Fibroblast of lung (primary cell): ENCODE data around the gene ZNF354C. TPM values are rescaled to one million over a fixed set of nuclear protein-coding genes. Genes with fewer than 3 reads are reported as not detected.

Source experiments
- DNase-seq, 2 donors: peaks; one replicate each; pipeline versions ENCODE4 v3.0.0 to v3.0.0-alpha.2; 2010; ENCODE audit warnings: low read depth in 2 of 2
- H2AFZ ChIP-seq: 2 replicates; pipeline ENCODE4 v1.5.1; 2012; ENCODE audit warnings: low read length, control low read depth, inconsistent platforms
- H3K27ac ChIP-seq: 2 replicates; pipeline ENCODE4 v1.5.1; 2011; ENCODE audit warnings: low read length, control low read depth; ENCODE audit not compliant: insufficient read depth
- H3K27me3 ChIP-seq: 2 replicates; pipeline ENCODE4 v1.5.1; 2011; ENCODE audit warnings: mild to moderate bottlenecking, low read length; ENCODE audit not compliant: control insufficient read depth, insufficient read depth
- H3K36me3 ChIP-seq: 2 replicates; pipeline ENCODE4 v1.5.1; 2011; ENCODE audit warnings: low read length; ENCODE audit not compliant: control insufficient read depth, insufficient read depth
- H3K4me1 ChIP-seq: 2 replicates; pipeline ENCODE4 v1.5.1; 2011; ENCODE audit warnings: low read length; ENCODE audit not compliant: control insufficient read depth, insufficient read depth; ENCODE audit errors: extremely low read depth
- H3K4me2 ChIP-seq: 2 replicates; pipeline ENCODE4 v1.5.1; 2011; ENCODE audit warnings: low read length, control low read depth; ENCODE audit not compliant: insufficient read depth; ENCODE audit errors: extremely low read depth
- H3K4me3 ChIP-seq, 4 experiments: fragments of 200-600 bp in 1 of 4; sonication (generic) in 1 of 4; replicated peaks in 1 of 4; 2 replicates each; pipeline ENCODE4 v1.5.1; 2011 to 2016; ENCODE audit warnings: low read length in 4 of 4, low read depth in 3 of 4, mild to moderate bottlenecking in 3 of 4, control low read depth in 2 of 4, inconsistent platforms in 1 of 4, mixed read lengths in 1 of 4; ENCODE audit not compliant: insufficient read depth in 1 of 4; ENCODE audit errors: control extremely low read depth in 1 of 4
- H3K79me2 ChIP-seq: 2 replicates; pipeline ENCODE4 v1.5.1; 2012; ENCODE audit warnings: mild to moderate bottlenecking, low read length, inconsistent platforms; ENCODE audit not compliant: control insufficient read depth, insufficient read depth
- H3K9ac ChIP-seq: 2 replicates; pipeline ENCODE4 v1.5.1; 2011; ENCODE audit warnings: mild to moderate bottlenecking, low read length, control low read depth; ENCODE audit not compliant: insufficient read depth
- H3K9me3 ChIP-seq: 2 replicates; pipeline ENCODE4 v1.5.1; 2012; ENCODE audit warnings: low read depth, low read length; ENCODE audit not compliant: control insufficient read depth, insufficient read depth
- H4K20me1 ChIP-seq: 2 replicates; pipeline ENCODE4 v1.5.1; 2011; ENCODE audit warnings: low read length; ENCODE audit not compliant: control insufficient read depth, insufficient read depth; ENCODE audit errors: extremely low read depth
- EZH2 ChIP-seq: IDR thresholded peaks from 2 replicates; pipeline ENCODE4 v1.5.1; 2012; ENCODE audit warnings: low read length, control low read depth, mild to moderate bottlenecking; ENCODE audit errors: missing control alignments
- polyA plus RNA-seq, 2 donors: library from polyadenylated mRNA; depleted of rRNA in 1 of 2; stranded (reverse) in 1 of 2; unstranded in 1 of 2; fragments of >200 nt; gene quantifications; 2 replicates each; pipeline ENCODE4 v1.2.1, GENCODE V29; 2011 to 2012; ENCODE audit warnings: missing spikeins in 1 of 2
- total RNA-seq: library from RNA; depleted of rRNA; stranded (reverse); fragments of >200 nt; gene quantifications from 2 replicates; pipeline ENCODE4 v1.2.1, GENCODE V29; 2014
- TF ChIP-seq, protein P1 (sequence below), 2 donors: IDR thresholded peaks in 1 of 2; conservative IDR thresholded peaks in 1 of 2; 1 replicate in 1 of 2; 2 replicates in 1 of 2; pipeline ENCODE4 v1.5.1; 2011 to 2012; ENCODE audit warnings: low read length in 2 of 2, control low read depth in 1 of 2, inconsistent platforms in 1 of 2, low read depth in 1 of 2, mild to moderate bottlenecking in 1 of 2

ZNF354C gene
- total and polyA plus RNA-seq, 2 donors (not counting 1 experiment from before 2014, with no cell fraction given): 4.4 to 12.4 TPM

- TF ChIP-seq, protein P1, sequence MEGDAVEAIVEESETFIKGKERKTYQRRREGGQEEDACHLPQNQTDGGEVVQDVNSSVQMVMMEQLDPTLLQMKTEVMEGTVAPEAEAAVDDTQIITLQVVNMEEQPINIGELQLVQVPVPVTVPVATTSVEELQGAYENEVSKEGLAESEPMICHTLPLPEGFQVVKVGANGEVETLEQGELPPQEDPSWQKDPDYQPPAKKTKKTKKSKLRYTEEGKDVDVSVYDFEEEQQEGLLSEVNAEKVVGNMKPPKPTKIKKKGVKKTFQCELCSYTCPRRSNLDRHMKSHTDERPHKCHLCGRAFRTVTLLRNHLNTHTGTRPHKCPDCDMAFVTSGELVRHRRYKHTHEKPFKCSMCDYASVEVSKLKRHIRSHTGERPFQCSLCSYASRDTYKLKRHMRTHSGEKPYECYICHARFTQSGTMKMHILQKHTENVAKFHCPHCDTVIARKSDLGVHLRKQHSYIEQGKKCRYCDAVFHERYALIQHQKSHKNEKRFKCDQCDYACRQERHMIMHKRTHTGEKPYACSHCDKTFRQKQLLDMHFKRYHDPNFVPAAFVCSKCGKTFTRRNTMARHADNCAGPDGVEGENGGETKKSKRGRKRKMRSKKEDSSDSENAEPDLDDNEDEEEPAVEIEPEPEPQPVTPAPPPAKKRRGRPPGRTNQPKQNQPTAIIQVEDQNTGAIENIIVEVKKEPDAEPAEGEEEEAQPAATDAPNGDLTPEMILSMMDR (conservative IDR thresholded peaks at IDR 0.05 in 1 of 2, IDR thresholded peaks at IDR 0.05 in 1 of 2; ENCODE audit: low read depth in 1 of 2, low read length in 2 of 2): no peak
- no peak for TF ChIP-seq EZH2
- no peaks in the 10 kb centered on the region for H3K79me2 ChIP-seq
- no peak overlapping the region for H3K4me2 ChIP-seq
- no peak for DNase-seq
- no peaks in the 10 kb centered on the region for H3K9me3 ChIP-seq
- H3K4me1 ChIP-seq: no peaks in the 10 kb centered on the region
- no peaks in the 10 kb centered on the region for H3K27me3 ChIP-seq
- no peak overlapping the region for H3K27ac ChIP-seq
- H3K9ac ChIP-seq: no peak overlapping the region
- no peaks in the 10 kb centered on the region for H4K20me1 ChIP-seq
- no peak overlapping the region for H3K4me3 ChIP-seq
- H3K36me3 ChIP-seq: no peaks in the 10 kb centered on the region
- H2AFZ ChIP-seq: no peak overlapping the region
Measured at GRCh38 chr5:179115845-179116524, 55.8 kb downstream of the ZNF354C start.

- TF ChIP-seq EZH2: no peak
- TF ChIP-seq, protein P1 (conservative IDR thresholded peaks at IDR 0.05 in 1 of 2, IDR thresholded peaks at IDR 0.05 in 1 of 2; ENCODE audit: low read depth in 1 of 2, low read length in 2 of 2): no peak
Measured at GRCh38 chr5:179118338-179118737, 58.2 kb downstream of the ZNF354C start.

DNA sequence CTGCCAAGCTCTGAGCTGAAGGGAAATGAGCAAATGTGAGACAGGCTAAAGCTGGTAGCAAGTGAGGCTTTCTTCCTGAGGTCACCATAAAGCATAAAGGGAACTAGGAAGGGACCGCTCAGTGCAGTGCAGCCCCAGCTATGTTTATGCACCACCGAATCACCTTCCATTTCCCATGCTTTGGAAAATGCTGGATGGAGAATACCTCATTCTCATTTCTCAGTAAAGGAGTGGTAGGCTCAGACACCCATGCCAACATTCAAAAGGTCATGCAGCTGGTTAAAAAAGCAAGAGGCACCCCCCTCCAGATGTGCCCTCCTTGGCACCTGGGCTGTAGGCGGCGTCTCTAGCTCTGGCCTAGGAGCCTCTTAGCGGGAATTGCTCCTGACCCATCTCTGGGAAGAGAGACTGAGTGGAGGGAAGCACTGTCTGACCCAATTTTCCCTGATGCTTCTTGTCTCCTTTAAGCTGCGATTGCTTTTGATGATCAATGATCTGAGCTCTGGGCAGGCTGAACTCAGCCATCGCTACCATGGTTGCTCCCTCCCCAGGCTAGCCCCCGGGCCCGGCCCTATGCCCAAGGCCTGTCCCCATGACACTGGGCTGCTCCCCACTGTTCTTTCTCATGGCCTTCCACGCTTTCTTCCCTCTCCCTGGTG, 58.7 kb downstream of the ZNF354C start:
- no peak overlapping the region for H3K27ac ChIP-seq
- H3K4me2 ChIP-seq: no peak overlapping the region
- DNase-seq: no peak
- H3K79me2 ChIP-seq: no peaks in the 10 kb centered on the region
- H3K9ac ChIP-seq: no peak overlapping the region
- no peak overlapping the region for H2AFZ ChIP-seq
- H3K4me3 ChIP-seq: no peak overlapping the region
- TF ChIP-seq EZH2: no peak
- TF ChIP-seq, protein P1 (conservative IDR thresholded peaks at IDR 0.05 in 1 of 2, IDR thresholded peaks at IDR 0.05 in 1 of 2; ENCODE audit: low read depth in 1 of 2, low read length in 2 of 2): no peak
- no peaks in the 10 kb centered on the region for H3K36me3 ChIP-seq
- no peaks in the 10 kb centered on the region for H3K9me3 ChIP-seq
- no peaks in the 10 kb centered on the region for H4K20me1 ChIP-seq
- no peaks in the 10 kb centered on the region for H3K27me3 ChIP-seq
- H3K4me1 ChIP-seq: no peaks in the 10 kb centered on the region

More at GRCh38 chr5:179118338-179118737, 58.2 kb downstream of the ZNF354C start:
- H3K4me2 ChIP-seq: no peak overlapping the region
- no peaks in the 10 kb centered on the region for H3K36me3 ChIP-seq
- H3K79me2 ChIP-seq: no peaks in the 10 kb centered on the region
- no peaks in the 10 kb centered on the region for H3K4me1 ChIP-seq
- no peak for DNase-seq
- H3K27ac ChIP-seq: no peak overlapping the region
- no peaks in the 10 kb centered on the region for H3K9me3 ChIP-seq
- no peak overlapping the region for H2AFZ ChIP-seq
- no peak overlapping the region for H3K9ac ChIP-seq
- no peaks in the 10 kb centered on the region for H4K20me1 ChIP-seq
- no peak overlapping the region for H3K4me3 ChIP-seq
- H3K27me3 ChIP-seq: no peaks in the 10 kb centered on the region
